Measurements from ENCODE around the gene SEPTIN7. TPM values are rescaled to one million over a fixed set of nuclear protein-coding genes. Genes with fewer than 3 reads are reported as not detected.

Gene SEPTIN7
- total RNA-seq, 2 experiments from 2014 or later = 231 to 235 TPM

DNA sequence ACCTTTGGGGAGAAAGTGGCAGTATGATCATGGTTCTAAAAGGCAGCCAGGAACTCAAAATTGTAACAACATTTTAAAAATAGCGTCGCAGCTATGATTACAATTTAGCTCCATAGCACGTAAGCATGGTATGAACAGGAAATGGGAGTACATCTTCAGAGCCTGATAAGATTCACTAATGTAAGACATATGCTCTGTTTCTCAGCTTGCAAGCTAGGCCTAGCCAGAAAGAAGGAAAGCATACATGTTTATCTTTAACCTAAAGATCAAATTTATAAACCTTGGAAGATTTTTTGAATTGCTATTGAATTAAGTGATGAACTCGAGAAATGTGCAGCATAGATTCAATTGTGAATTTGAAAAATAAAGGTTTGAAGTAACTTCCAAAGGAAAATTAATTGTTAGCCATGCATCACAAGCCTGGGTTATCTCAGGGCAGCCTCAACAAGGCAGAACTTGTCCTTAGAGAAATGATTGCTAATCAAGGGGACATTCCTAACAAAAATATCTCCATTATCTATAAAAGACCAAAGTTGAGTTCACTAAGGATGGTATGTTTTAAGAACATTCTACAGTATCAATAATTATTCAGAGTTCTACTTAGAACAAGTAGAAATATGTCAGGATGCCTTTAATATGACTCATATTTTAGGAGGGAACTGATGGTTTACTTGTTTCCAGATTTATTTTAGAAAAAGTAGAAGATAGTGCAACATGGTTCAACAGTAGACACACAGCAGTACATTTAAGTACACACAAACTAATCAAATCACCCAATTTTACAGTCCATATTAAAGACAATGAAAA is 38.8 kb upstream of the SEPTIN7 start:
- TF ChIP-seq, protein P1, sequence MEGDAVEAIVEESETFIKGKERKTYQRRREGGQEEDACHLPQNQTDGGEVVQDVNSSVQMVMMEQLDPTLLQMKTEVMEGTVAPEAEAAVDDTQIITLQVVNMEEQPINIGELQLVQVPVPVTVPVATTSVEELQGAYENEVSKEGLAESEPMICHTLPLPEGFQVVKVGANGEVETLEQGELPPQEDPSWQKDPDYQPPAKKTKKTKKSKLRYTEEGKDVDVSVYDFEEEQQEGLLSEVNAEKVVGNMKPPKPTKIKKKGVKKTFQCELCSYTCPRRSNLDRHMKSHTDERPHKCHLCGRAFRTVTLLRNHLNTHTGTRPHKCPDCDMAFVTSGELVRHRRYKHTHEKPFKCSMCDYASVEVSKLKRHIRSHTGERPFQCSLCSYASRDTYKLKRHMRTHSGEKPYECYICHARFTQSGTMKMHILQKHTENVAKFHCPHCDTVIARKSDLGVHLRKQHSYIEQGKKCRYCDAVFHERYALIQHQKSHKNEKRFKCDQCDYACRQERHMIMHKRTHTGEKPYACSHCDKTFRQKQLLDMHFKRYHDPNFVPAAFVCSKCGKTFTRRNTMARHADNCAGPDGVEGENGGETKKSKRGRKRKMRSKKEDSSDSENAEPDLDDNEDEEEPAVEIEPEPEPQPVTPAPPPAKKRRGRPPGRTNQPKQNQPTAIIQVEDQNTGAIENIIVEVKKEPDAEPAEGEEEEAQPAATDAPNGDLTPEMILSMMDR (IDR thresholded peaks at IDR 0.05) = no peak
- Mint-ChIP-seq H3K9me3 (peaks cover 2% of the 10 kb centered on the region), H3K4me3 (no peak overlapping the region), H3K36me3 (ENCODE audit: low read depth) (no peaks in the 10 kb centered on the region), H3K27me3 (no peaks in the 10 kb centered on the region), H3K4me1 (ENCODE audit: low read depth) (peaks cover 10% of the 10 kb centered on the region), H3K27ac (no peak overlapping the region)
- intact Hi-C loops (cut with micrococcal nuclease) = no loop called here
- no peak for ATAC-seq
- DNase-seq = no peak
- ChIA-PET CTCF (interaction anchor here (0.7 kb wide), 1 partner anchor 145 kb away, joined by 3 read pairs; no protein-coding TSS in a partner anchor), POLR2A (no interaction called here)

DNA sequence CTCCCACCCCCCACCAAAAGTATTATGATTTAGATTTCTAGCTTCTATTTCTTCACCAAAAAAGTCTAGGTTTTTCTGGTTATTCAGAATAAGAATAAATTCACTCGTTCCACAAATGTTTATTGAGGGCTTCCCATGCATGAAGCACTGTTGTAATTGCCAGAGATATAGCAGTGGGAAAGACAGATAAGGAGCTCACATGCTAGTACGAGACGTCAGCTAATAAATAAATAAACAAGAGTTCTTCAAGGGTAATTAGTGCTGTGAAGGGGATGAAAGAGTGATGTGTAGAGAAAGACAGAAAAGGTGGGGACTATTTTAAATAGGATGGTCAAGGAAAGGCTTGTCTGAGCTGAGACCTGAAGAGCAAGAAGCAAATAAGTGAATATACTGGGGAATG is 38.1 kb upstream of the SEPTIN7 start:
- CTCF ChIA-PET = interaction anchor here (0.7 kb wide), 1 partner anchor 144 kb away, joined by 3 read pairs; no protein-coding TSS in a partner anchor
- no peaks in the 10 kb centered on the region for H3K36me3 Mint-ChIP-seq (ENCODE audit: low read depth)

DNA sequence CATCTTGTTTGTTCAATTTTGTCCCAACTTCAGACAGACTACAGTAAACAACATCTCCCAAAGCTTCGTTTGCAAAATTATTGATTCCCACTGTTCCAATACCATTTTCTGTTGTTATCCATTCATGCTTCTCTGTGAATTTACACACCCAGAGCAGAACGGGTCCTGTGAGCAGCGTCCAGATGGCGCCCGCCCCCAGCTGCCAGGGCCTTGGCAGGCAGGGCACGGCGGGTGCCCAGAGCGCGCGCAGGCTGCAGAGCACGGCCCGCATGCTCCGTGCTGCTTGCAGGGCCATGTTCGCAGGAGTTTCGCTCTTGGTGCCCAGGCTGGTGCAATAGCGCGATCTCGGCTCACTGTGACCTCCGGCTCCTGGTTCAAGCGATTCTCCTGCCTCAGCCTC is 32.5 kb upstream of the SEPTIN7 start:
- Mint-ChIP-seq H3K27me3 (no peaks in the 10 kb centered on the region), H3K36me3 (ENCODE audit: low read depth) (no peaks in the 10 kb centered on the region), H3K9me3 (peaks cover 2% of the 10 kb centered on the region), H3K4me3 (no peak overlapping the region), H3K27ac (no peak overlapping the region), H3K4me1 (ENCODE audit: low read depth) (no peaks in the 10 kb centered on the region)
- no peak for DNase-seq
- CTCF ChIA-PET = no interaction called here
- no peak for ATAC-seq
- intact Hi-C loops (cut with micrococcal nuclease) = no loop called here
- POLR2A ChIA-PET = no interaction called here
- TF ChIP-seq, protein P1 (IDR thresholded peaks at IDR 0.05) = no peak

More for the DNA sequence above, 38.1 kb upstream of the SEPTIN7 start:
- Mint-ChIP-seq H3K9me3 (peaks cover 2% of the 10 kb centered on the region), H3K4me3 (no peak overlapping the region), H3K4me1 (ENCODE audit: low read depth) (peaks cover 10% of the 10 kb centered on the region), H3K27me3 (no peaks in the 10 kb centered on the region), H3K27ac (no peak overlapping the region)
- intact Hi-C loops (cut with micrococcal nuclease) = no loop called here
- TF ChIP-seq, protein P1 (IDR thresholded peaks at IDR 0.05) = no peak
- ATAC-seq = no peak
- POLR2A ChIA-PET = interaction anchor here (0.5 kb wide), 1 partner anchor 10 kb away, joined by 4 read pairs; no protein-coding TSS in a partner anchor
- no peak for DNase-seq

DNA sequence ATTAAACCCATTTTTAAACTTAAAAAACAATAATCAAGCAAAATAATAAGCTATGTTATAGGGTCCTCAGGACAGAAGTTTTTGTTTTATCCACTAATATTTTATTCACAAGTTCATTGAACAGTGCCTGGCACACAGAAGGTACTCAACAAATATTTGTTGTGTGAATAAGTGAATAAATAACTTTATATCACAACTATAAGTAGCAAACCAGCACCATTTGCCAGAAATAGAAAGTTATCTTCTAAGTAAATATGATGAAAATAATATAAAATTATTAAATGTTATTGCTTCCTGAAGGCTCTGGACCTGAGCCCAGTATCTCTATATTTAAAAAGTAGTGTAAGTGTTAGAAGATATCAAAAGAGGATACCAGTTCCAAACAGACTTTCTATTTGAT is 29.1 kb upstream of the SEPTIN7 start:
- Mint-ChIP-seq H3K4me1 (ENCODE audit: low read depth) (no peaks in the 10 kb centered on the region), H3K36me3 (ENCODE audit: low read depth) (no peaks in the 10 kb centered on the region), H3K27me3 (no peaks in the 10 kb centered on the region), H3K27ac (no peak overlapping the region), H3K4me3 (no peak overlapping the region), H3K9me3 (no peaks in the 10 kb centered on the region)
- intact Hi-C loops (cut with micrococcal nuclease) = no loop called here
- TF ChIP-seq, protein P1 (IDR thresholded peaks at IDR 0.05) = no peak
- CTCF ChIA-PET = no interaction called here
- POLR2A ChIA-PET = no interaction called here
- no peak for DNase-seq
- no peak for ATAC-seq

DNA sequence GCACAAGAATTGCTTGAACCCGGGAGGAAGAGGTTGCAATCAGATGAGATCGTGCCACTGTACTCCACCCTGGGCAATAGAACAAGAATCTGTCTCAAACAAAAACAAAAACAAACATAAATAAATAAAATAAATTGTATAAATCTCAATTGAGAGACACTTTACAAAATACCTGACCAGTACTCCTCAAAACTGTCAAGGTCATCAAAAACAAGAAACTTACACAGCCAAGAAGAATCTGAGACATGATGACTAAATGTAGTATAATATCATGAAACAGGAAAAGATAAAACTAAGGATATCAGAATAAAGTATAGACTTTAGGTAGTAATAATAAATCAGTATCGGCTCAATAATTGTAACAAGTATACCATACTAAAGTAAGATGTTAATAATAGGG is 26.9 kb upstream of the SEPTIN7 start:
- no peak for DNase-seq
- H3K27me3 Mint-ChIP-seq = no peaks in the 10 kb centered on the region
- POLR2A ChIA-PET = no interaction called here
- no peak overlapping the region for H3K4me3 Mint-ChIP-seq
- ATAC-seq = no peak
- CTCF ChIA-PET = no interaction called here
- no peaks in the 10 kb centered on the region for H3K9me3 Mint-ChIP-seq
- no peaks in the 10 kb centered on the region for H3K4me1 Mint-ChIP-seq (ENCODE audit: low read depth)
- H3K36me3 Mint-ChIP-seq (ENCODE audit: low read depth) = no peaks in the 10 kb centered on the region
- intact Hi-C loops (cut with micrococcal nuclease) = no loop called here
- H3K27ac Mint-ChIP-seq = no peak overlapping the region
- TF ChIP-seq, protein P1 (IDR thresholded peaks at IDR 0.05) = no peak

Measured in activated CD8-positive, alpha-beta T cell treated with anti-CD3 and anti-CD28 coated beads for 36 hours (primary cell).